MCF 10A (cell line): ENCODE results near the gene ZBTB44. TPM values are rescaled to one million over a fixed set of nuclear protein-coding genes. Genes with fewer than 3 reads are reported as not detected.
A peak's percentile ranks its signal among the peaks of the same experiment; 100 is the strongest.

Experiments used
- BruUV-seq: library from RNA; stranded (reverse); fragments of 400-500 nt; replicated peaks from 2 replicates; lab custom pipeline; 2021; lab: Mats Ljungman, UMichigan
- CTCF ChIA-PET: fragments of 300-600 bp; sonication (Branson Sonifier 250); formaldehyde crosslinking; extraction: SDS; loops from one replicate; lab custom pipeline; 2021; ENCODE audit warnings: antibody characterized with exemption, inconsistent platforms; lab: Yijun Ruan, JAX
- POLR2A ChIA-PET: fragments of 300-600, 350-650 bp; sonication (Branson Sonifier 250); formaldehyde crosslinking; extraction: SDS; loops from one replicate; lab custom pipeline; 2020; ENCODE audit warnings: antibody characterized with exemption, inconsistent platforms; lab: Yijun Ruan, JAX
- DNase-seq: peaks from one replicate; pipeline ENCODE4 v3.0.0-alpha.2; 2018; ENCODE audit not compliant: unreplicated experiment
- H3K27ac Mint-ChIP-seq: one replicate; pipeline ENCODE4 v1.8.0; 2022; ENCODE audit warnings: mild to moderate bottlenecking, low read depth, mixed read lengths; ENCODE audit not compliant: unreplicated experiment
- H3K27me3 Mint-ChIP-seq: one replicate; pipeline ENCODE4 v1.8.0; 2022; ENCODE audit warnings: mixed read lengths; ENCODE audit not compliant: insufficient read depth, unreplicated experiment
- H3K36me3 Mint-ChIP-seq: one replicate; pipeline ENCODE4 v1.8.0; 2022; ENCODE audit warnings: mild to moderate bottlenecking, moderate library complexity, mixed read lengths; ENCODE audit not compliant: insufficient read depth, unreplicated experiment
- H3K4me1 Mint-ChIP-seq: one replicate; pipeline ENCODE4 v1.8.0; 2022; ENCODE audit warnings: mixed read lengths; ENCODE audit not compliant: insufficient read depth, unreplicated experiment
- H3K4me3 Mint-ChIP-seq: one replicate; pipeline ENCODE4 v1.8.0; 2022; ENCODE audit warnings: mild to moderate bottlenecking, moderate library complexity, mixed read lengths; ENCODE audit not compliant: unreplicated experiment
- H3K9me3 Mint-ChIP-seq: one replicate; pipeline ENCODE4 v1.8.0; 2022; ENCODE audit warnings: mixed read lengths; ENCODE audit not compliant: unreplicated experiment
- CTCF ChIP-seq: fragments of 200-600 bp; IDR thresholded peaks from one replicate; pipeline ENCODE4 v1.8.0; 2022; ENCODE audit warnings: antibody characterized with exemption, mild to moderate bottlenecking; ENCODE audit not compliant: unreplicated experiment
- intact Hi-C: fragments of 100-400 bp; cut with micrococcal nuclease; formaldehyde crosslinking; loops from 2 replicates; pipeline ENCODE4 v1.14.1; 2022
- total RNA-seq: library from RNA; stranded (reverse); gene quantifications from 2 replicates; pipeline ENCODE4 v1.2.3, GENCODE V29; 2022

ZBTB44 gene
- total RNA-seq, 1 experiment from 2014 or later = 28.5 TPM

DNA sequence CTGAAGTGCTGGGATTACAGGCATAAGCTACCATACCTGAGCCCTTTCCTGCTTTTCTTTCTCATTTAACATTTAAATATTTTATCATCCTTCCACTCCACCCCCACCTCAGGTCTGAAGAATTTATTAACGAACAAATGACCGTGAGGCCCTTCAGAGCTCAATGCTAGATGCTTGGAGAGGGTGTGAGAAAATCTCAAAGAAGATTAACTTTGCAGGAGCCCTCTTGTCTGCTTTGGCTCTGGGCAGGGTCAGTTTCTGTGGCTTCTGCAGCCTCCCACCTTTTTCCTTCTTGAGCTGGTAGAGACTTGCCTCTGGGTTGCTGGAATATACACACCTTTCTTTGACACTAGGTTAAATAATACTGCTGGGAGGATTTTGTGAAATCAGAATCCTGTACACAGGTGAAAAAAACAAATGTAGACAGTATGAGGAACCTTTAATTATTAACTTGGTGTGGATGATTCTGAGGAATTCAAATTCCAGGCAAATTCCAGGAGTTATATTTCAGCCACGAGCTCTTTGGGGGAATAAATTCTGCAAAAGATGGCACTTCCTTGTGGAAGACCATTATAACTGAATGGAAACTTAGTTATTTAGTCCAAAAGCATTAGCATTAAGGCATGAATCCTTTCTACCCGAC, 3.4 kb upstream of the ZBTB44 start:
- Mint-ChIP-seq H3K4me3 (no peak overlapping the region), H3K27me3 (no peaks in the 10 kb centered on the region), H3K9me3 (peaks cover 13% of the 10 kb centered on the region), H3K36me3 (peaks cover 14% of the 10 kb centered on the region), H3K4me1 (peaks cover 3% of the 10 kb centered on the region), H3K27ac (no peak overlapping the region)
- ChIA-PET POLR2A (no interaction called here), CTCF (no interaction called here)
- intact Hi-C loops = no loop called here
- no peak for TF ChIP-seq CTCF
- BruUV-seq = no TSS peak
- DNase-seq = no peak

- no TSS peak for BruUV-seq
- Mint-ChIP-seq H3K27ac (peak overlapping the region; percentile 86), H3K9me3 (no peaks in the 10 kb centered on the region), H3K36me3 (peaks cover 14% of the 10 kb centered on the region), H3K27me3 (no peaks in the 10 kb centered on the region), H3K4me1 (peaks cover 15% of the 10 kb centered on the region), H3K4me3 (peak overlapping the region; percentile 86)
- ChIA-PET POLR2A (no interaction called here), CTCF (no interaction called here)
- TF ChIP-seq CTCF = no peak
- DNase-seq = no peak
- intact Hi-C loops = no loop called here
Measured at GRCh38 chr11:130315354-130315970, 745 bp upstream of the ZBTB44 start.

- no peak for TF ChIP-seq CTCF
- Mint-ChIP-seq H3K27me3 (no peaks in the 10 kb centered on the region), H3K4me1 (peaks cover 18% of the 10 kb centered on the region), H3K27ac (peak overlapping the region; percentile 86), H3K9me3 (no peaks in the 10 kb centered on the region), H3K4me3 (peak overlapping the region; percentile 86), H3K36me3 (peaks cover 14% of the 10 kb centered on the region)
- ChIA-PET CTCF (no interaction called here), POLR2A (interaction anchor here (0.6 to 1.4 kb wide), 2 partner anchors 10 to 244 kb away, joined by 3 to 8 read pairs; no protein-coding TSS in a partner anchor)
- peak; percentile 68 for DNase-seq
- BruUV-seq = no TSS peak
- intact Hi-C loops = no loop called here
Measured at GRCh38 chr11:130314184-130314749, 450 bp downstream of the ZBTB44 start.

DNA sequence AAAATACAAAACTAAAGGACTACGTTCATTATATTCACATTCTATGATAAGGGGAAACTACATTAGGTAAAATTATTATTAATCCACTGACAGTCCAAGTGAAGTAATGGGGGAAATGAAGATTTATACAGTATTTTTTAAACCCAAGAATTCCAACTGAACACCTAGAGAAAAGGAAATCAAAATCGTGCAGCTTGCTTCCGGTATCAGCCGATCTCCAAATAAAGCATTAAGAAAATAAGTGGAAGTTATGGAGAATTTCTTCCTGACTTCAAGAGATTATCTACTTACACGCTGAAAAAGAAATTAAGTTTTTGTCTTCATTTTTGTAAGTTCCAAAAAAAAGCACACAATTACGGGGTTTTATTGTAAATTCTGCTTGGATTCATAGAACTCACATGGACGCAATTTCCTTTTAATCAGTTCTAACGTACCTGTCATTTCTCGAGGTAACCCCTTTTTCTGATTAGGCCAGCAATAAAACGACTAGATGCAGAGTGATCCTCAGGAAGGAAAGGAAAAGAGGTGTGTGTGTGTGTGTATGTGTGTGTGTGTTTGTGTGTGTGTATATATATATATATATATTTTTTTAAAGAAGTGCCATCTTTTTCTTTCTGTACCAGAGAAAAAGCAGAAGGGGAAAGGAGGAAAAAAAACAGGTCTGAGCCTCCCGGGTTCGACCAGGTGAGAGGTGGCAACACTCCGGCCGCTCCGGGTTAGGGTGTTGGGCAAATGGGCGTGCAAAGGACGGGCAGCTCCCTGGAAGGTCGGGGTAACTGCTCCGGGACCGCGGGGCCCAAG, 1.1 kb downstream of the ZBTB44 start:
- peak overlapping the region; percentile 86 for H3K4me3 Mint-ChIP-seq
- H3K27ac Mint-ChIP-seq = peak overlapping the region; percentile 86
- peaks cover 14% of the 10 kb centered on the region for H3K36me3 Mint-ChIP-seq
- no peak for TF ChIP-seq CTCF
- TSS peak; percentile 54 for BruUV-seq
- no peaks in the 10 kb centered on the region for H3K27me3 Mint-ChIP-seq
- POLR2A ChIA-PET = interaction anchor here (0.6 to 1.4 kb wide), 6 partner anchors 9 to 245 kb away, joined by 3 to 8 read pairs (median 3); no protein-coding TSS in a partner anchor
- DNase-seq = peak; percentile 51
- CTCF ChIA-PET = interaction anchor here (0.5 kb wide), 1 partner anchor 20 kb away, joined by 4 read pairs; no protein-coding TSS in a partner anchor
- H3K4me1 Mint-ChIP-seq = peaks cover 25% of the 10 kb centered on the region
- no peaks in the 10 kb centered on the region for H3K9me3 Mint-ChIP-seq
- intact Hi-C loops = no loop called here
